IMR-90 (cell line): ENCODE results near the gene CCNT2. TPM values are rescaled to one million over a fixed set of nuclear protein-coding genes. Genes with fewer than 3 reads are reported as not detected.

Source experiments
- ATAC-seq: fragments of 200-7000 bp; cut with Tn5 transposase; 2 replicates; pipeline ENCODE4 v1.9.1; 2020; ENCODE audit warnings: low read depth, mild to moderate bottlenecking, moderate library complexity
- BruUV-seq: library from RNA; stranded (reverse); fragments of 400-500 nt; replicated peaks from 2 replicates; lab custom pipeline; 2021; lab: Mats Ljungman, UMichigan
- CTCF ChIA-PET: fragments of 300-600 bp; formaldehyde crosslinking; extraction: SDS; loops from one replicate; lab custom pipeline; 2021; ENCODE audit warnings: antibody characterized with exemption; lab: Yijun Ruan, JAX
- POLR2A ChIA-PET: fragments of 300-600 bp; sonication (Branson Sonifier 250); formaldehyde crosslinking; loops from one replicate; lab custom pipeline; 2022; ENCODE audit warnings: antibody characterized with exemption; ENCODE audit not compliant: unreplicated experiment; lab: Charles Lee
- DNase-seq: peaks from one replicate; pipeline ENCODE4 v3.0.0; 2013
- H2AFZ ChIP-seq: replicated peaks from 2 replicates; pipeline ENCODE3; 2013; ENCODE audit warnings: low read length, mild to moderate bottlenecking; ENCODE audit not compliant: poor library complexity
- H2AK5ac ChIP-seq: 2 replicates; pipeline ENCODE4 v1.6.1; 2013; ENCODE audit warnings: low read depth, low read length, inconsistent platforms
- H2AK9ac ChIP-seq: replicated peaks from 2 replicates; pipeline ENCODE3; 2013; ENCODE audit warnings: mild to moderate bottlenecking, low read depth, low read length, moderate library complexity; ENCODE audit not compliant: poor library complexity
- H2BK120ac ChIP-seq: 2 replicates; pipeline ENCODE4 v1.6.1; 2013; ENCODE audit warnings: low read depth, low read length, inconsistent platforms
- H2BK15ac ChIP-seq: 3 replicates; pipeline ENCODE4 v1.6.1; 2013; ENCODE audit warnings: low read depth, low read length, inconsistent platforms
- H2BK20ac ChIP-seq: 2 replicates; pipeline ENCODE4 v1.6.1; 2013; ENCODE audit warnings: low read depth, mild to moderate bottlenecking, inconsistent platforms, low read length, moderate library complexity
- H2BK5ac ChIP-seq: 2 replicates; pipeline ENCODE4 v1.6.1; 2013; ENCODE audit warnings: mild to moderate bottlenecking, low read depth, low read length, inconsistent platforms; ENCODE audit not compliant: poor library complexity, severe bottlenecking
- H3K14ac ChIP-seq: replicated peaks from 2 replicates; pipeline ENCODE4 v1.6.1; 2013; ENCODE audit warnings: low read depth, low read length, inconsistent platforms
- H3K18ac ChIP-seq: 2 replicates; pipeline ENCODE4 v1.6.1; 2013; ENCODE audit warnings: low read depth, low read length, control low read depth
- H3K23ac ChIP-seq: 2 replicates; pipeline ENCODE4 v1.6.1; 2013; ENCODE audit warnings: low read depth, low read length, inconsistent platforms
- H3K27ac ChIP-seq: 2 replicates; pipeline ENCODE4 v1.5.1; 2013; ENCODE audit warnings: mild to moderate bottlenecking, control low read depth, low read length; ENCODE audit not compliant: insufficient read depth
- H3K27me3 ChIP-seq: 2 replicates; pipeline ENCODE4 v1.6.1; 2013; ENCODE audit warnings: low read length; ENCODE audit not compliant: control insufficient read depth, insufficient read depth
- H3K36me3 ChIP-seq: 2 replicates; pipeline ENCODE4 v1.6.1; 2013; ENCODE audit warnings: low read length, mixed read lengths; ENCODE audit not compliant: control insufficient read depth, insufficient read depth
- H3K4ac ChIP-seq: 2 replicates; pipeline ENCODE4 v1.6.1; 2013; ENCODE audit warnings: low read depth, low read length, inconsistent platforms
- H3K4me1 ChIP-seq: 2 replicates; pipeline ENCODE4 v1.6.1; 2013; ENCODE audit warnings: low read length, mixed read lengths; ENCODE audit not compliant: control insufficient read depth, insufficient read depth
- H3K4me2 ChIP-seq: 2 replicates; pipeline ENCODE4 v1.6.1; 2013; ENCODE audit warnings: low read depth, mild to moderate bottlenecking, control low read depth, low read length, moderate library complexity
- H3K4me3 ChIP-seq: 2 replicates; pipeline ENCODE4 v1.5.1; 2013; ENCODE audit warnings: low read depth, mild to moderate bottlenecking, control low read depth, low read length, moderate library complexity; ENCODE audit not compliant: insufficient read depth
- H3K56ac ChIP-seq: 2 replicates; pipeline ENCODE4 v1.6.1; 2013; ENCODE audit warnings: low read length, inconsistent platforms; ENCODE audit not compliant: insufficient read depth; ENCODE audit errors: extremely low read depth
- H3K79me1 ChIP-seq, 2 experiments: 2 replicates each; pipeline ENCODE4 v1.6.1; 2013; ENCODE audit warnings: low read length in 2 of 2, inconsistent platforms in 1 of 2, low read depth in 1 of 2
- H3K9ac ChIP-seq: 2 replicates; pipeline ENCODE4 v1.6.1; 2013; ENCODE audit warnings: low read depth, low read length, control low read depth
- H3K9me1 ChIP-seq: 2 replicates; pipeline ENCODE4 v1.6.1; 2013; ENCODE audit warnings: low read length, inconsistent platforms; ENCODE audit not compliant: insufficient read depth
- H3K9me3 ChIP-seq: 2 replicates; pipeline ENCODE4 v1.6.1; 2013; ENCODE audit warnings: low read length; ENCODE audit not compliant: control insufficient read depth, insufficient read depth
- H4K20me1 ChIP-seq: 2 replicates; pipeline ENCODE4 v1.6.1; 2013; ENCODE audit warnings: low read length, inconsistent platforms; ENCODE audit not compliant: insufficient read depth
- H4K5ac ChIP-seq: 2 replicates; pipeline ENCODE4 v1.6.1; 2013; ENCODE audit warnings: mild to moderate bottlenecking, low read depth, low read length, control low read depth
- H4K8ac ChIP-seq, 2 experiments: 2 replicates each; pipeline ENCODE4 v1.6.1; 2013; ENCODE audit warnings: low read depth in 2 of 2, low read length in 2 of 2, control low read depth in 1 of 2, inconsistent platforms in 1 of 2
- H4K91ac ChIP-seq: 2 replicates; pipeline ENCODE4 v1.6.1; 2013; ENCODE audit warnings: low read depth, low read length, inconsistent platforms; ENCODE audit not compliant: insufficient read depth
- WGBS, 2 experiments: methylation state at CpG; one replicate each; pipeline versions ENCODE4 v1.1.5 to v1.1.7; 2013; ENCODE audit warnings: missing lambda C conversion rate in 2 of 2; ENCODE audit not compliant: insufficient read length in 1 of 2; ENCODE audit errors: extremely low coverage in 2 of 2; 5-methylcytosine and 5-hydroxymethylcytosine counted together
- dilution Hi-C: fragments of 300-500 bp; cut with HindIII; formaldehyde crosslinking; loops from one replicate; pipeline ENCODE4 v1.14.3; 2018; ENCODE audit warnings: low sequenced_read_pairs; ENCODE audit not compliant: unreplicated experiment
- in situ Hi-C: fragments of 300-500 bp; cut with MboI; formaldehyde crosslinking; loops from 3 replicates; pipeline ENCODE4 v1.14.3; 2019; ENCODE audit warnings: low sequenced_read_pairs, inconsistent platforms, mixed read lengths
- intact Hi-C: fragments of 100-400 bp; cut with micrococcal nuclease; formaldehyde crosslinking; loops from 2 replicates; pipeline ENCODE4 v1.10.0; 2022
- polyA plus RNA-seq, 3 experiments: library from polyadenylated mRNA; depleted of rRNA; stranded (reverse); fragments of >200 nt; gene quantifications; 2 replicates each; pipeline ENCODE4 v1.2.3, GENCODE V29; 2012; ENCODE audit warnings: low replicate concordance in 1 of 3
- total RNA-seq: library from RNA; depleted of rRNA; stranded (reverse); fragments of >200 nt; gene quantifications from 2 replicates; pipeline ENCODE4 v1.2.3, GENCODE V29; 2012
- TF ChIP-seq, protein P1 (sequence below): fragments of 150-350 bp; IDR thresholded peaks from 2 replicates; pipeline ENCODE4 v1.6.1; 2017; ENCODE audit warnings: mild to moderate bottlenecking, antibody characterized with exemption, low read length, low read depth

CCNT2 gene
- total and polyA plus RNA-seq, 2 of the 4 experiments (the other 2 are of a cell fraction), result 8.8 to 44.6 TPM

GRCh38 chr2:134917360-134917865, 1.2 kb upstream of the CCNT2 start:
- H3K23ac ChIP-seq, result peak overlapping the region; percentile 57; the same call in 1 of the 2 replicates
- H3K56ac ChIP-seq, result peak overlapping the region; percentile 89
- peak overlapping the region; percentile 54 for H3K4ac ChIP-seq
- H2BK15ac ChIP-seq, result no peak overlapping the region
- no peaks in the 10 kb centered on the region for H3K9me3 ChIP-seq
- intact Hi-C loops, result no loop called here
- H4K20me1 ChIP-seq, result peaks cover 23% of the 10 kb centered on the region
- H4K8ac ChIP-seq, result peak overlapping the region; percentile 66 to 78; a peak in 3 of 4 replicates
- ATAC-seq (no peak), DNase-seq (no peak)
- in situ Hi-C loops, result loop anchor here (10.0 to 25.0 kb wide), 2 partner anchors 803 to 1030 kb away; no protein-coding TSS in a partner anchor
- peak overlapping the region; percentile 78 for H3K27ac ChIP-seq
- CTCF ChIA-PET, result no interaction called here
- H4K5ac ChIP-seq, result peak overlapping the region; percentile 48
- no peak overlapping the region for H2BK20ac ChIP-seq
- WGBS, 2 experiments, result 20% methylated on average over 1 of the region's 16 CpGs; no CpG with 5 or more reads in 1 of the 2 experiments
- TF ChIP-seq, protein P1, sequence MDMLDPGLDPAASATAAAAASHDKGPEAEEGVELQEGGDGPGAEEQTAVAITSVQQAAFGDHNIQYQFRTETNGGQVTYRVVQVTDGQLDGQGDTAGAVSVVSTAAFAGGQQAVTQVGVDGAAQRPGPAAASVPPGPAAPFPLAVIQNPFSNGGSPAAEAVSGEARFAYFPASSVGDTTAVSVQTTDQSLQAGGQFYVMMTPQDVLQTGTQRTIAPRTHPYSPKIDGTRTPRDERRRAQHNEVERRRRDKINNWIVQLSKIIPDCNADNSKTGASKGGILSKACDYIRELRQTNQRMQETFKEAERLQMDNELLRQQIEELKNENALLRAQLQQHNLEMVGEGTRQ, result no peak
- H3K79me1 ChIP-seq, result peaks cover 5 to 14% of the 10 kb centered on the region in 2 experiments; a peak in 2 of 4 replicates
- H3K9me1 ChIP-seq, result no peaks in the 10 kb centered on the region; the same call in 1 of the 2 replicates
- H2BK120ac ChIP-seq, result 0 out of 2 replicates have a peak overlapping the region, but pooled peaks have one; percentile 8
- H2AK5ac ChIP-seq, result no peak overlapping the region
- 0 out of 2 replicates have a peak overlapping the region, but pooled peaks have one; percentile 27 for H4K91ac ChIP-seq
- peak overlapping the region; percentile 61 for H2BK5ac ChIP-seq
- peak overlapping the region; percentile 82 for H3K14ac ChIP-seq
- no peaks in the 10 kb centered on the region for H3K36me3 ChIP-seq
- H3K4me1 ChIP-seq, result peaks cover 2% of the 10 kb centered on the region; the same call in 1 of the 2 replicates
- BruUV-seq, result no TSS peak
- peak overlapping the region; percentile 73 for H2AFZ ChIP-seq
- dilution Hi-C loops, result no loop called here
- H3K4me3 ChIP-seq, result peak overlapping the region; percentile 89
- H3K18ac ChIP-seq, result peak overlapping the region; percentile 30; the same call in 1 of the 2 replicates
- peak overlapping the region; percentile 70 for H3K9ac ChIP-seq
- H2AK9ac ChIP-seq, result peak overlapping the region; percentile 47
- no peaks in the 10 kb centered on the region for H3K27me3 ChIP-seq
- POLR2A ChIA-PET, result no interaction called here
- H3K4me2 ChIP-seq, result peak overlapping the region; percentile 75
